ENCODE results near the gene LRRC4B. TPM values are rescaled to one million over a fixed set of nuclear protein-coding genes. Genes with fewer than 3 reads are reported as not detected.
A peak's percentile ranks its signal among the peaks of the same experiment; 100 is the strongest.

Gene LRRC4B
- total RNA-seq, 2 donors from 2014 or later, result 2.3 to 7.0 TPM

GRCh38 chr19:50555450-50556281, 12.6 kb downstream of the LRRC4B start:
- Mint-ChIP-seq H3K27ac (no peak overlapping the region), H3K9me3 (no peaks in the 10 kb centered on the region), H3K27me3 (ENCODE audit: insufficient read depth) (peaks cover 86% of the 10 kb centered on the region), H3K4me3 (peak overlapping the region; percentile 71), H3K36me3 (ENCODE audit: low read depth) (no peaks in the 10 kb centered on the region), H3K4me1 (peaks cover 6% of the 10 kb centered on the region)
- WGBS, 2 experiments (ENCODE audit: insufficient coverage in 1 of 2, insufficient read length in 1 of 2), result 65 to 66% methylated on average over 13 to 27 of the region's 28 CpGs
- no peaks in the 10 kb centered on the region for H3K4me1 ChIP-seq (ENCODE audit: control insufficient read depth, insufficient read depth, low read length)
- no peaks in the 10 kb centered on the region for H3K9me3 ChIP-seq (ENCODE audit: control insufficient read depth, low read length)
- H3K4me3 ChIP-seq (ENCODE audit: low read length), result peak overlapping the region; percentile 75
- TF ChIP-seq CTCF (conservative IDR thresholded peaks at IDR 0.05), result no peak
- peak; percentile 87 for DNase-seq
- no peaks in the 10 kb centered on the region for H3K36me3 ChIP-seq (ENCODE audit: control insufficient read depth, insufficient read depth, low read length)
- no peaks in the 10 kb centered on the region for H3K27me3 ChIP-seq (ENCODE audit: control insufficient read depth, insufficient read depth, low read length, poor library complexity, severe bottlenecking)
- H3K9ac ChIP-seq (ENCODE audit: extremely low read depth, low read length, poor library complexity, severe bottlenecking), result no peak overlapping the region
- H3K27ac ChIP-seq (ENCODE audit: low read depth, low read length), result no peak overlapping the region

GRCh38 chr19:50555033-50555432, 13.2 kb downstream of the LRRC4B start:
- peaks cover 86% of the 10 kb centered on the region for H3K27me3 Mint-ChIP-seq (ENCODE audit: insufficient read depth)
- H3K4me3 Mint-ChIP-seq, result no peak overlapping the region
- no peak overlapping the region for H3K27ac Mint-ChIP-seq
- no peak for DNase-seq
- Histone ChIP-seq H3K27me3 (ENCODE audit: control insufficient read depth, insufficient read depth, low read length, poor library complexity, severe bottlenecking) (no peaks in the 10 kb centered on the region), H3K27ac (ENCODE audit: low read depth, low read length) (no peak overlapping the region), H3K9ac (ENCODE audit: extremely low read depth, low read length, poor library complexity, severe bottlenecking) (no peak overlapping the region), H3K4me3 (ENCODE audit: low read length) (no peak overlapping the region), H3K9me3 (ENCODE audit: control insufficient read depth, low read length) (no peaks in the 10 kb centered on the region), H3K4me1 (ENCODE audit: control insufficient read depth, insufficient read depth, low read length) (no peaks in the 10 kb centered on the region), H3K36me3 (ENCODE audit: control insufficient read depth, insufficient read depth, low read length) (no peaks in the 10 kb centered on the region)
- H3K4me1 Mint-ChIP-seq, result peaks cover 6% of the 10 kb centered on the region
- WGBS, 2 experiments (ENCODE audit: insufficient coverage in 1 of 2, insufficient read length in 1 of 2), result 87 to 89% methylated on average over 8 to 12 of the region's 12 CpGs
- TF ChIP-seq CTCF (conservative IDR thresholded peaks at IDR 0.05), result no peak
- H3K9me3 Mint-ChIP-seq, result no peaks in the 10 kb centered on the region
- H3K36me3 Mint-ChIP-seq (ENCODE audit: low read depth), result no peaks in the 10 kb centered on the region

GRCh38 chr19:50554212-50554611, 14.0 kb downstream of the LRRC4B start:
- Mint-ChIP-seq H3K27ac (no peak overlapping the region), H3K27me3 (ENCODE audit: insufficient read depth) (peaks cover 85% of the 10 kb centered on the region), H3K36me3 (ENCODE audit: low read depth) (no peaks in the 10 kb centered on the region), H3K9me3 (no peaks in the 10 kb centered on the region), H3K4me1 (peaks cover 6% of the 10 kb centered on the region), H3K4me3 (no peak overlapping the region)
- peak; percentile 35 for DNase-seq
- no peaks in the 10 kb centered on the region for H3K4me1 ChIP-seq (ENCODE audit: control insufficient read depth, insufficient read depth, low read length)
- no peak overlapping the region for H3K27ac ChIP-seq (ENCODE audit: low read depth, low read length)
- WGBS, 2 experiments (ENCODE audit: insufficient coverage in 1 of 2, insufficient read length in 1 of 2), result 89% methylated on average over 9 to 10 of the region's 10 CpGs
- no peak for TF ChIP-seq CTCF (conservative IDR thresholded peaks at IDR 0.05)
- no peaks in the 10 kb centered on the region for H3K36me3 ChIP-seq (ENCODE audit: control insufficient read depth, insufficient read depth, low read length)
- no peak overlapping the region for H3K4me3 ChIP-seq (ENCODE audit: low read length)
- H3K27me3 ChIP-seq (ENCODE audit: control insufficient read depth, insufficient read depth, low read length, poor library complexity, severe bottlenecking), result no peaks in the 10 kb centered on the region
- H3K9me3 ChIP-seq (ENCODE audit: control insufficient read depth, low read length), result no peaks in the 10 kb centered on the region
- H3K9ac ChIP-seq (ENCODE audit: extremely low read depth, low read length, poor library complexity, severe bottlenecking), result no peak overlapping the region

Measured in endodermal cell (in vitro differentiated cells).